Stomach (tissue), 9 donors: ENCODE data around the gene ZGPAT. TPM values are rescaled to one million over a fixed set of nuclear protein-coding genes. Genes with fewer than 3 reads are reported as not detected.
A peak's percentile ranks its signal among the peaks of the same experiment; 100 is the strongest.

ENCODE experiments used
- DNase-seq, 2 donors: peaks; one replicate each; pipeline versions ENCODE4 v3.0.0 to v3.0.0-alpha.2; 2013 to 2019
- H3K27ac ChIP-seq, 5 donors: fragments of 200-600 bp in 4 of 5; sonication (generic) in 4 of 5; one replicate each; pipeline ENCODE4 v1.5.1; 2013 to 2019; ENCODE audit warnings: mild to moderate bottlenecking in 1 of 5, moderate library complexity in 1 of 5
- H3K27me3 ChIP-seq, 3 donors: fragments of 200-600 bp; sonication (generic); one replicate each; pipeline ENCODE4 v1.5.1; 2017 to 2019; ENCODE audit warnings: mixed run types in 1 of 3
- H3K36me3 ChIP-seq, 4 donors: fragments of 200-600 bp; sonication (generic); 1 replicate in 3 of 4; 2 replicates in 1 of 4; pipeline ENCODE4 v1.5.1; 2016 to 2019
- H3K4me1 ChIP-seq, 4 donors: fragments of 200-600 bp; sonication (generic); one replicate each; pipeline ENCODE4 v1.5.1; 2016 to 2019
- H3K4me3 ChIP-seq, 4 donors: fragments of 200-600 bp; sonication (generic) in 3 of 4; one replicate each; pipeline ENCODE4 v1.5.1; 2016 to 2019; ENCODE audit warnings: mild to moderate bottlenecking in 1 of 4
- H3K9me3 ChIP-seq, 4 donors: fragments of 200-600 bp; sonication (generic); one replicate each; pipeline ENCODE4 v1.5.1; 2016 to 2019
- CTCF ChIP-seq, 7 experiments: fragments of 450-650 bp in 4 of 7; fragments of 200-600 bp in 3 of 7; sonication (generic) in 3 of 7; IDR thresholded peaks; one replicate each; pipeline ENCODE4 v1.5.1; 2016 to 2019; ENCODE audit warnings: antibody characterized with exemption in 7 of 7, control low read depth in 2 of 7, mild to moderate bottlenecking in 1 of 7
- EP300 ChIP-seq: sonication (generic); formaldehyde crosslinking; IDR thresholded peaks from one replicate; pipeline ENCODE4 v1.6.1; 2017; ENCODE audit warnings: antibody characterized with exemption
- POLR2A ChIP-seq, 4 donors: fragments of 450-650 bp; IDR thresholded peaks; one replicate each; pipeline ENCODE4 v1.6.1; 2016; ENCODE audit warnings: antibody characterized with exemption in 4 of 4, control low read depth in 2 of 4, mild to moderate bottlenecking in 1 of 4, moderate library complexity in 1 of 4
- POLR2AphosphoS5 ChIP-seq, 3 donors: sonication (generic); formaldehyde crosslinking; IDR thresholded peaks; one replicate each; pipeline ENCODE4 v1.6.1; 2016; ENCODE audit warnings: antibody characterized with exemption in 3 of 3
- WGBS, 5 donors: extraction: QIAGEN DNeasy Blood & Tissue Kit in 3 of 5; methylation state at CpG; one replicate each; pipeline versions ENCODE4 v1.1.5 to v1.1.7; 2013 to 2018; 5-methylcytosine and 5-hydroxymethylcytosine counted together
- intact Hi-C: fragments of 100-400 bp; cut with DNase I; formaldehyde crosslinking; loops from one replicate; pipeline ENCODE4 v1.15.1; 2023; ENCODE audit warnings: low total_unique reads
- polyA plus RNA-seq, 3 donors: library from polyadenylated mRNA; stranded (reverse); fragments of 200-250 nt; gene quantifications; one replicate each; pipeline ENCODE4 v1.2.3, GENCODE V29; 2013
- total RNA-seq, 5 donors: library from RNA; depleted of rRNA; stranded (reverse); fragments of >200 nt; gene quantifications; one replicate each; pipeline versions ENCODE4 v1.1.0 to v1.2.3, GENCODE V29; 2014 to 2016
- donor health status: healthy with polysubstance abuse.
- donor health status: Bipolar disorder and iron deficiency.
- donor health status: healthy.

Gene ZGPAT
- total and polyA plus RNA-seq, 8 donors = 12.3 to 49.6 (median 38.5) TPM

- peak in 1 of 2 donors; percentile 30 for DNase-seq
- peaks cover 26 to 72% (median 46%) of the 10 kb centered on the region in 4 donors for H3K4me1 ChIP-seq
- H3K9me3 ChIP-seq = no peaks in the 10 kb centered on the region
- H3K4me3 ChIP-seq = no peak overlapping the region
- H3K27ac ChIP-seq = peak overlapping the region in 4 of 5 donors; percentile 10 to 56 (median 26)
- WGBS, 5 donors = 62 to 72% (median 70%) methylated on average over 13 to 20 of the region's 20 CpGs
- TF ChIP-seq EP300 (no peak), POLR2A (IDR thresholded peaks at IDR 0.05) (no peak), POLR2AphosphoS5 (IDR thresholded peaks at IDR 0.05) (no peak), CTCF (IDR thresholded peaks at IDR 0.05) (no peak)
- H3K27me3 ChIP-seq = no peaks in the 10 kb centered on the region
- intact Hi-C loops = no loop called here
- peaks cover 16 to 47% (median 24%) of the 10 kb centered on the region in 4 donors for H3K36me3 ChIP-seq
Observed at GRCh38 chr20:63692436-63693082, 15.3 kb upstream of the ZGPAT start.

DNA sequence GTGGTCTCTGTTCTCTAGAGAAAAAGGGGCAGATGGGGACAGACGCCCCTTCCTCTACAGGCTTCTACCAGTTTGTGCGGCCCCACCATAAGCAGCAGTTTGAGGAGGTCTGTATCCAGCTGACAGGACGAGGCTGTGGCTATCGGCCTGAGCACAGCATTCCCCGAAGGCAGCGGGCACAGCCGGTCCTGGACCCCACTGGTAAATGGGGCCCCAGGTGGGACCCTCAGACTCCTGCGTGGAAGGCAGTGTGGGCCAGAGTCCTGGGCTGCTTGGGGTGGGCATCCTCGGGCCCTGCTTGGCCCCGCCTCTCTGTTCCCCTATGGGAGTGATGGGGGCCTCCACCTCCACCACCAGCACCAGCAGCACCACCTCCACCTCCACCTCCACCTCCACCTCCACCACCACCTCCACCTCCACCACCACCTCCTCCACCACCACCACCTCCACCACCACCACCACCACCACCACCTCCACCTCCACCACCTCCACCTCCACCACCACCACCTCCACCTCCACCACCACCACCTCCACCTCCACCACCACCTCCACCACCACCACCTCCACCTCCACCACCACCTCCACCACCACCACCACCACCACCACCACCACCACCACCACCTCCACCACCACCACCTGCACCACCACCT lies 14.6 kb upstream of the ZGPAT start:
- peak in 1 of 2 donors; percentile 12 for DNase-seq

DNA sequence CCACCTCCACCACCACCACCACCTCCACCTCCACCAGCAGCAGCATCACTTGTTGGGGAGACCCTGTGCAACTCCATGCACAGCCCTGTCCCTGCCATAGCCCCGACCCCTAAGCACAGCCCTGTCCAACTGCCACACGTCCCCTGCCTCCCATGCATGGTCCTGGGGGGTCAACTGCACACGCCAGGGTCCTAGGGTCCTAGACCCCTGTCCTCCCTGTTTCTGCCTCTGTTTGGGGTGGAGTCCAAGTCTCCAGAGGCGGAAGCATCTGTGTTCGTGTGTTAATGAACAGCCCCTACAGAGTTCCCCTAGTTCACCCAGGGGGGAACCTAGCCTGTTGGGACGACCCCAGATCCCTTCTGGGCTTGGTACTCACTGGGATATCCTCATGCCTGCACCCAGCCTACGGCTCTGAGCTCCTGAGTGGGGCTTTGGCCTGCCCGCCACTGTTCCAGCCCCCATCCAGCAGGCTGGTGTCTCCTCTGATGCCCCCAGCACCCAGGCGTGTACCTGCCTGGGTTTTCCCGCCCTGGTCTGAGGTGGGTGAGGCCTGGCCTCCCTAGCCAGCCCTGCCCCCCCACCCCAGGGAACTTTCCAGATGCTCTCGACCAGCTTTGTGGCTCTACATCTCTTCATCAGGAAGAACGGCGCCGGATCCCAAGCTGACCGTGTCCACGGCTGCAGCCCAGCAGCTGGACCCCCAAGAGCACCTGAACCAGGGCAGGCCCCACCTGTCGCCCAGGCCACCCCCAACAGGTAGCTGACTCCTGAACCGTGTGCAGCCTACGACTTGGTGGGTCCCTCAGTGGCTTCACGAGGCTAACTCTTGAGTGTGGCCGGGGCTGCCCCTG lies 13.9 kb upstream of the ZGPAT start:
- H3K27ac ChIP-seq = no peak overlapping the region
- DNase-seq = peak in 1 of 2 donors; percentile 19
- H3K36me3 ChIP-seq = peaks cover 16 to 50% (median 24%) of the 10 kb centered on the region in 4 donors
- intact Hi-C loops = no loop called here
- H3K27me3 ChIP-seq = no peaks in the 10 kb centered on the region
- H3K9me3 ChIP-seq = no peaks in the 10 kb centered on the region
- H3K4me3 ChIP-seq = no peak overlapping the region
- peaks cover 23 to 73% (median 51%) of the 10 kb centered on the region in 4 donors for H3K4me1 ChIP-seq
- no peak for TF ChIP-seq EP300
- no peak for TF ChIP-seq POLR2AphosphoS5 (IDR thresholded peaks at IDR 0.05)
- 88 to 96% (median 96%) methylated on average over 7 to 21 of the region's 21 CpGs for WGBS, 5 donors

More for the DNA sequence above, 14.6 kb upstream of the ZGPAT start:
- Histone ChIP-seq H3K4me1 (peaks cover 20 to 72% (median 46%) of the 10 kb centered on the region in 4 donors), H3K9me3 (no peaks in the 10 kb centered on the region), H3K4me3 (no peak overlapping the region), H3K27ac (peak overlapping the region in 3 of 5 donors; percentile 25 to 56 (median 27)), H3K36me3 (peaks cover 16 to 50% (median 24%) of the 10 kb centered on the region in 4 donors), H3K27me3 (no peaks in the 10 kb centered on the region)
- intact Hi-C loops = no loop called here
- 60 to 94% (median 89%) methylated on average over 2 to 10 of the region's 10 CpGs for WGBS, 5 donors
- TF ChIP-seq POLR2A (IDR thresholded peaks at IDR 0.05) (no peak), CTCF (IDR thresholded peaks at IDR 0.05) (no peak), EP300 (no peak)

DNA sequence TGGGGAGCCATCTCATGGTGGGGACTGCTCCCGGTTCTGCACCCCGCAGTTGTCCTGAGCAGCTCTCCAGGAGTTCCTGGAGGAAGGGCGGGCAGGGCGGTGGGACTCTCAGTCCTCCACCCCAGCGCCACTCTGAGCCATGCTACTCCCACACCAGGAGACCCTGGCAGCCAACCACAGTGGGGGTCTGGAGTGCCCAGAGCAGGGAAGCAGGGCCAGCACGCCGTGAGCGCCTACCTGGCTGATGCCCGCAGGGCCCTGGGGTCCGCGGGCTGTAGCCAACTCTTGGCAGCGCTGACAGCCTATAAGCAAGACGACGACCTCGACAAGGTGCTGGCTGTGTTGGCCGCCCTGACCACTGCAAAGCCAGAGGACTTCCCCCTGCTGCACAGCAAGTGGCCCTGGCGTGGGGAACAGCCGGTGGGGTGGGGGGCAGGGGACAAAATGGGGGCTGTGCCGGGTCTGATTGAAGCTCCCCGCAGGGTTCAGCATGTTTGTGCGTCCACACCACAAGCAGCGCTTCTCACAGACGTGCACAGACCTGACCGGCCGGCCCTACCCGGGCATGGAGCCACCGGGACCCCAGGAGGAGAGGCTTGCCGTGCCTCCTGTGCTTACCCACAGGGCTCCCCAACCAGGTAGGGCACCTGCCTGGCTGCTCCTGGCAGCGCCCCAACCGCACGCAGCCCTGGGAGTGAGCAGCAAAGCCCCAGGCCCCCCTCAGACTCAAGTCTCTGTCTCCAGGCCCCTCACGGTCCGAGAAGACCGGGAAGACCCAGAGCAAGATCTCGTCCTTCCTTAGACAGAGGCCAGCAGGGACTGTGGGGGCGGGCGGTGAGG lies 13.0 kb upstream of the ZGPAT start:
- WGBS, 5 donors = 87 to 97% (median 94%) methylated on average over 14 to 37 of the region's 37 CpGs
- H3K9me3 ChIP-seq = no peaks in the 10 kb centered on the region
- H3K4me3 ChIP-seq = no peak overlapping the region
- peaks cover 30 to 73% (median 58%) of the 10 kb centered on the region in 4 donors for H3K4me1 ChIP-seq
- DNase-seq = peak in 1 of 2 donors; percentile 21
- intact Hi-C loops = no loop called here
- H3K27ac ChIP-seq = peak overlapping the region in 2 of 5 donors; percentile 11 to 42
- H3K36me3 ChIP-seq = peaks cover 16 to 53% (median 27%) of the 10 kb centered on the region in 4 donors
- no peaks in the 10 kb centered on the region for H3K27me3 ChIP-seq
- no peak for TF ChIP-seq POLR2A (IDR thresholded peaks at IDR 0.05)
- no peak for TF ChIP-seq POLR2AphosphoS5 (IDR thresholded peaks at IDR 0.05)
- TF ChIP-seq CTCF (IDR thresholded peaks at IDR 0.05) = no peak
- no peak for TF ChIP-seq EP300
